NCI-H2107 treated with DMSO at 0.1 percent for 48 hours (cell line): ENCODE data around the gene SEC11A.
"Not testable (repeated sequence)": the region's sequence is repeated elsewhere in the genome, so short reads cannot be mapped to it uniquely, and the experiment has no call there.

Source experiments
- DNase-seq: peaks from one replicate; lab custom pipeline; 2025; ENCODE audit not compliant: unreplicated experiment; lab: John Stamatoyannopoulos, UW

The SEC11A gene

GRCh38 chr15:84716036-84716732 is at the start of gene SEC11A:
Gene SEC11A, minus strand, starts transcription at chr15:84716139. Its CDS starts 64 bp downstream, at chr15:84716075.
- peak; percentile 60 for DNase-seq

GRCh38 chr15:84765675-84766074 is 49.7 kb upstream of the SEC11A start:
- no peak for DNase-seq

- no peak for DNase-seq
Observed at GRCh38 chr15:84764989-84765388, 49.0 kb upstream of the SEC11A start.

GRCh38 chr15:84764585-84764984 is 48.6 kb upstream of the SEC11A start:
- DNase-seq, result no peak

- no peak for DNase-seq
Observed at GRCh38 chr15:84762840-84763572, 47.1 kb upstream of the SEC11A start.

GRCh38 chr15:84761607-84762131 is 45.7 kb upstream of the SEC11A start:
- DNase-seq, result no peak

- DNase-seq, result no peak
Observed at GRCh38 chr15:84760219-84760618, 44.3 kb upstream of the SEC11A start.

- DNase-seq, result no peak
Observed at GRCh38 chr15:84759018-84759417, 43.1 kb upstream of the SEC11A start.

- no peak for DNase-seq
Observed at GRCh38 chr15:84755736-84756527, 40.0 kb upstream of the SEC11A start.

- not testable (repeated sequence) for DNase-seq
Observed at GRCh38 chr15:84754889-84755288, 39.0 kb upstream of the SEC11A start.

GRCh38 chr15:84752700-84753099 is 36.8 kb upstream of the SEC11A start:
- DNase-seq, result no peak

- no peak for DNase-seq
Observed at GRCh38 chr15:84752195-84752594, 36.3 kb upstream of the SEC11A start.

- not testable (repeated sequence) for DNase-seq
Observed at GRCh38 chr15:84751721-84752120, 35.8 kb upstream of the SEC11A start.

GRCh38 chr15:84750583-84751092 is 34.7 kb upstream of the SEC11A start:
- DNase-seq, result no peak

GRCh38 chr15:84749111-84749991 is 33.4 kb upstream of the SEC11A start:
- no peak for DNase-seq

GRCh38 chr15:84748274-84749110 is 32.6 kb upstream of the SEC11A start, which contains the start of gene ZNF592:
Gene ZNF592, plus strand, starts transcription at chr15:84748592. Its CDS starts 34,084 bp downstream, at chr15:84782676.
- DNase-seq, result no peak

- DNase-seq, result no peak
Observed at GRCh38 chr15:84747416-84748273, 31.7 kb upstream of the SEC11A start.

- no peak for DNase-seq
Observed at GRCh38 chr15:84741121-84741520, 25.2 kb upstream of the SEC11A start.
